Measurements from ENCODE around the gene PDRG1.
A peak's percentile ranks its signal among the peaks of the same experiment; 100 is the strongest.

The PDRG1 gene

DNA sequence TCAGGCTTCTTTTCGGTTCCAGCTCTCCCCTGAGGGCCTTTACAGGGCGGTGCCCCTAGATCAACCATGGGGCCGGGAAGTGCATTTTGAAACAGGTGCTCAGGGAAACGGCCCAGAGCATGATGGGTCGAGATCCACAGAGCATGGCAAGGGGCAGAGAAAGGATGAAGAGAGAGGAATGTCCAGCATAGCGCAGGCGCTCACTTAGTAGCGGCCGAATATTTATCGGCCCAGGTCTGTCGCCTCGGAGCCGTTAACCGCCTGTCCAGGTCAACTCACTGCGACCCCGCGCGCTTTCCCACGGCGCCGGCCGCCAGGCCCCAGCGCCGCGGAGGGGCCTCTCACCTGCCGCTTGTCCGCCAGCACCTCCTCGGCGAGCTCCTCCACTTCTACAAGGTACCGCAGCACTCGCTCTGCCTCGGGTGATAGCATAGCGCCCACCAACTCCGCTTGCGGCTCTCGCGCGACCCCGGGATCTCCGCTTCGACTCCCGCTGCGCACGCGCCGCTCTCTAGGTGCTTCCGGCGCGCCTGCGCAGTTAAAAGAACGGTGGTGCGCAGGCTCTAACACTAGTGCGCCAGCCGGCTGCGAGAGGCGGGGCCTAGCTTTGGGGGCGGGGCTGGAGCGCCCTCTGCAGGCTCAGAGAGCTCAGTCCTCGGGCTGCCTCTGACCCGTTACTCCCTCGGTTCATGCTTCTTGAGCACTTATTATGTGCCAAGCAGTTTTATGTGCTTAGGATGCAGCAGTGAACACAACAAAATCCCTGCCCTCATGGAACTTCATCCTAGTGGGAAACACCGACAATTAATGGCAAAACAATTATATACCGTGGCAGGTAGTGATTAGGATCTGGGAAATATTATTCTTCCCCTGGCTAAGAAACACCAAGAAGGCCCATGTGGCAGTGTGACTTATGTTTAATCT lies at the start of gene PDRG1:
TSS of gene PDRG1 (minus strand) at position 517 of the 924 bp plus-strand sequence. CDS start at position 432, 85 bp downstream.
- DNase-seq, result peak; percentile 96 to 97

DNA sequence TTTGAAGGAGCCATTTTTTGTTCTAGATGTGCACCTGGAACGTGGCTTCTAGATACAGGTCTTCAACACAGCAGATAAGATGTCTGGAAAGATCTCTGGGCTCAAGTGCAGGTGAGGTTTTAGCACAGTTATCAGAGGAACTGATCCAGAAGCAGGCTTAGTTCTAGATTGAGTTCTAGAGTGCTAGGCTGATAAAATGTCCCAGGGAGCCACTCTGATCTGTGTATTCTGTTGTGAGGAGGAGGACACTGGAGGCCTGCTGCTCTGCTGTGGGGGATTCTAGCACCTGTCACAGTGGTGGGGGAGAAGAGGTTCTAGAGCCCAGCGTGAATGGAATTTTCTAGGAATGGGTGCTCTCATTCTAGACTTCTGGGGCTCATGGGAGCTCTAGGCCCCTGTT lies 46.4 kb upstream of the PDRG1 start:
- no peak for DNase-seq

- DNase-seq, result no peak
Measured at GRCh38 chr20:31996996-31997395, 45.1 kb upstream of the PDRG1 start.

GRCh38 chr20:31992086-31992485 lies 40.2 kb upstream of the PDRG1 start:
- no peak for DNase-seq

DNA sequence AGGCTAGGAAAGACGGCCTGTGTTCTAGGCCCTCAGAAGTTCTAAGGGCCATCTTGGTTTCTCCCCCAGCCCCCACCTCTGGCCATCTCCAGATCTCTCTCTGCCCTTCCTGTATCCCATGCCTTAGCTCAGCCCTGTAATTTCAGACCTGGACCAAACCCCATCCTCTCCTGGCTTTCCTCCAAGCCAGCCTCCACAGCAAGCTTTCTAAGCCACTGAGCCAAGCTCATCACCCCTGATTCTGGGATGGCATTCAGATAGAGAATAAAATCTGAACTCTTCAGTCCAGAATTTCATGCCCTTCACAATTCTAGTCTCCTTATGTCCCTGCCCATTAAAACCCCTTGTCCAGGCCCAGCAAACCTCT lies 39.5 kb upstream of the PDRG1 start:
- DNase-seq, result no peak

GRCh38 chr20:31990641-31991338 lies 38.9 kb upstream of the PDRG1 start:
- no peak for DNase-seq

DNA sequence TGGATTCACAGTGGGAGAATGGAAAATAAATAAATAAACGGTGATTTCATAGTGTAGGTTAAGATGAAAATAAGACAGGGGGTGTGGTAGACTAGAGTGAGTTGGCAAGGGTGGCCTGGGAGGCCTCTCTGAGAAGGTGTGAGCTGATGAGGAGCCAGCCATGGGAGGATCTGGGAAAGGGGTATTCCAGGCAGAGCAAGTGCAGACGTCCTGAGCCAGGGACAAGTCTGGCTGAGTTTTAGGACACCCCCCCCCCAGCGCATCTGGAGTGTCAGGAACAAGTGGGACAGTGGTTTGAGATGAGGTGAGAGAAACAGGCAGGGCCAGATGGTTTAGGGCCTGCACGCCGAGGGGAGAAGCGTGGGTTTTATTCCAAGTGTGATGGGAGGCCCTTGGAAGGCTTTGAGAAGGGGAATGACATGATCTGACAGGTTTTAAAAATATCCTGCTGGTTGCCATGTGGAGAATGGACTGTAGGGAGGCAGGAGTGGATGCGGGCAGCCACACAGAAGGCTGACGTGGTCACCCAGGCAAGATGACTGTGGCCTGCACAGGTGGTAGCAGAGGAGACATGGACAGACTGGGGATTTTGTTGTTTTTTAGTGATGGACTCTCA lies 37.3 kb upstream of the PDRG1 start:
- DNase-seq, result no peak

- DNase-seq, result no peak
Measured at GRCh38 chr20:31988430-31989015, 36.7 kb upstream of the PDRG1 start.

GRCh38 chr20:31987744-31988143 lies 35.9 kb upstream of the PDRG1 start:
- DNase-seq, result no peak

DNA sequence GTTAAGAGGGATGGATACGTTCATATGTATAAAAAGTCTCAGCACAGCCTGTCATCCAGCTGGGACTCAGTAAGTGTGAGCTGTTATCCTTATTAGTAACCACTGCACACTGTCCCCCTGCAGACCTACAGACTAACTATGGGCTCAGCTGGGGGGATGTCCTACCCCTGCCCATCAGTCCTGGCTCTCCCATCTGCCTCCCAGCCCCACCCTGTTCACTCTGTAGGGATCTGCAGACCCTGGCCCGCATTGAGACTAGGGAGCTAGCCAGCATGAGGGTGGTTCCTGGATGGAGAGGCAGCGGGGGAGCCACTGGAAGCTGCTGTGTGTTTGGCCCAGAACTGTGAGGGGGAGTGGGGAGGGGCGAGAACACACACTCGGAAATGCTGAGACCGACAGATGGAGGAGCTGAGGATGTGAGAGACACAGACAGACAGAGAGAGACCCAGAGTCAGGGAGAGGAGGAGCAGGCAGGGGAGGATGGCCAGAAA lies 33.2 kb upstream of the PDRG1 start:
- no peak for DNase-seq

GRCh38 chr20:31981784-31982183 lies 29.9 kb upstream of the PDRG1 start:
- no peak for DNase-seq

GRCh38 chr20:31979713-31980426 lies 28.0 kb upstream of the PDRG1 start:
- DNase-seq, result no peak

DNA sequence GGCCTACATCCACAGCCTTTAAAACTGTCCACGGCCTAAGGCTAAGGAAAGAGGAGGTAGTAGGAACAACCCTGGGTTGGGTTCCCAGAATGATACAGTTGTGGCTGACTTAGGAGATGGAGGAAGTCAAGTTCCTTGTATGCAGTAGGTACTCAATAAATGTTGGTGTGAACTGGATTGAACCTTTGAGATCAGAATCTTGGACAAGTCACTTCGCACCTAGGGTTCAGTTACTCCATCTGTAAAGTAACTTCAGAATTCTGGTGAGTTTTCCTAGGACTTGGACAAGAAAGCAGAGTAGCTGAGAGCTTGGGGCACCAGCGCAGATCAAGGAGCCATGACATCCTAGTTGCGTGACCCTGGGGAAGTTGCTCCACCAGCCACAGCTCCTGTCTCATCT lies 25.2 kb upstream of the PDRG1 start:
- no peak for DNase-seq

- no peak for DNase-seq
Measured at GRCh38 chr20:31975874-31976273, 24.0 kb upstream of the PDRG1 start.

DNA sequence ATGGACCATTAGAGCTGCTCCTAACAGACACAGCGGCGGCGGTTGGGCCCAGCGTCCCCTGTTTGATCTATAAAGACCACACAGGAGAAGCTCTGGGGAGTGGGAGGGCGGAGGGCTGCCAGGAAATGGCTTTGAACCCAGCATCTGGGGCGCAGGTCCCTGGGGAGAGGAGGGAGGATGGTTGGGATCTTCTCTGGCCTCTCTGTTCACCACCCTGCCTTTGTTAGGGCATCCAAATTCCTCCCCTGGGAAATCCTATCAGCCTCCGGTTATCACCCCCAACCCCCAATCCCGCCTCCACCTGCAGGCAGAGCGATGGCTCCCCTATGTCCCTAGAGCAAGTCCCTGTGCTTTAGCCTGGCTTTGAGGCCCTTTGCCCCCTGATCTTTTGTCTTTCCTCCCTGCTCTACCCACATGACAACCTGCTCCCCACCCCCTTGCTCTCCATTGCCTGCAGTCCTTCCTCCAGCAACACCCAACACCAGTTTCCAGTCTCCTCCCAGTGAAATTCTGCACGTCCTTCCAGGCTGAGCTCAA lies 23.2 kb upstream of the PDRG1 start:
- DNase-seq, result no peak

- no peak for DNase-seq
Measured at GRCh38 chr20:31974296-31974695, 22.4 kb upstream of the PDRG1 start.

GRCh38 chr20:31972471-31973021 lies 20.7 kb upstream of the PDRG1 start:
- DNase-seq, result no peak

- DNase-seq, result no peak
Measured at GRCh38 chr20:31969991-31970390, 18.1 kb upstream of the PDRG1 start.

DNA sequence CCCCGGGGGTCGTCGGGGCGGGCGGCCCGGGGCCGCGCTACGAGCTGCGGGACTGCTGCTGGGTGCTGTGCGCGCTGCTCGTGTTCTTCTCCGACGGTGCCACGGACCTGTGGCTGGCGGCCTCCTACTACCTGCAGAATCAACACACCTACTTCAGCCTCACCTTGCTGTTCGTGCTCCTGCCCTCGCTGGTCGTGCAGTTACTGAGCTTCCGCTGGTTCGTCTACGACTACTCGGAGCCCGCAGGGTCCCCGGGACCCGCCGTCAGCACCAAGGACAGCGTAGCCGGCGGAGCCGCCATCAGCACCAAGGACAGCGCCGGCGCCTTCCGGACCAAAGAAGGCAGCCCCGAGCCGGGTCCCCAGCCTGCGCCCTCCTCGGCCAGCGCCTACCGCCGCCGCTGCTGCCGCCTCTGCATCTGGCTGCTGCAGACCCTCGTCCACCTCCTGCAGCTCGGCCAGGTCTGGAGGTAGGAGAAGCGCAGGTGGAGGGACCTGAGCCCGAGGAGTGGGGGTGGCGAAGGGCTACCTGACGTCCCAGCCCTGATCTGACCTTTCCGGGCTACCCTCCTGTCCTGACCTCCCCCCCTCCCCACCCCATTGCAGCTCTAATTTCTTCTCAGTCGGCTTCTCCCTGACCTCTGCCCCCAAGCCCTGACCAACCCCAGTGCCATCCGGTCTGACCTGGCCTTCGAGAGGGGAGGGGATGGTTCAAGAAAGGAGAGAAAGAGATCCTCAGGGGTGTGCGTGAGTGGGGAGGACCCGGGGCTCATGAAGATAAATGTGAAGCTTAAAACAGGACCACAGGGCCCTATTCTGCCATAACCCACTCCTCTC lies 16.7 kb upstream of the PDRG1 start:
- DNase-seq, result peak; percentile 72 to 82

DNA sequence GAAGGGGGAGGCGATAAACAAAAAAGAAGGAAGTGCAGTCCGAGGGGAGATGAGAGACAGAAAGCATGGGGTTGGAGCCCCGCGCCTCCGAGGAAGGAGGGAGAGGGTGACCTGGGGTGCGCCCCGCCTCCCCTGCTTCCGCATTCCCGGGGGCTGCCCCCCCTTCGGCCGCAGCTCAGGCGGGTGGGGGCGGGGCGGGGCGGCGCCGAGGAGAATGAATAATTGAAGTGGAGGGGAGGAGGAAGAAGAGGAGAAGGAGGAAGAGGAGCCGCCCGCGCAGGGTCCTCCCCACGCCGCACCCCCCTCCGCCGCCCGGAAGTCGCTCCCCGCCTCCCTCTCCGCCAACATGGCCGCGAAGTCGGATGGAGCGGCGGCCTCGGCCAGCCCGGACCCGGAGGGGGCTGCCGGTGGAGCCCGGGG lies 16.0 kb upstream of the PDRG1 start, which contains the start of gene XKR7:
TSS of gene XKR7 (plus strand) at position 322 of the 420 bp plus-strand sequence. CDS start at position 347, 25 bp downstream.
- peak; percentile 2 to 17 for DNase-seq
